Stimulated activated CD4-positive, alpha-beta T cell treated with anti-CD3 and anti-CD28 coated beads, Interleukin-4, amount 100 ng/mL, for 1 hour (primary cell): Measurements from ENCODE around the gene RER1.

Experiments used
- DNase-seq: peaks from one replicate; pipeline ENCODE4 v3.0.0-alpha.2; 2020

Gene RER1

GRCh38 chr1:2376931-2377672 is 14.5 kb upstream of the RER1 start:
- DNase-seq, result no peak

DNA sequence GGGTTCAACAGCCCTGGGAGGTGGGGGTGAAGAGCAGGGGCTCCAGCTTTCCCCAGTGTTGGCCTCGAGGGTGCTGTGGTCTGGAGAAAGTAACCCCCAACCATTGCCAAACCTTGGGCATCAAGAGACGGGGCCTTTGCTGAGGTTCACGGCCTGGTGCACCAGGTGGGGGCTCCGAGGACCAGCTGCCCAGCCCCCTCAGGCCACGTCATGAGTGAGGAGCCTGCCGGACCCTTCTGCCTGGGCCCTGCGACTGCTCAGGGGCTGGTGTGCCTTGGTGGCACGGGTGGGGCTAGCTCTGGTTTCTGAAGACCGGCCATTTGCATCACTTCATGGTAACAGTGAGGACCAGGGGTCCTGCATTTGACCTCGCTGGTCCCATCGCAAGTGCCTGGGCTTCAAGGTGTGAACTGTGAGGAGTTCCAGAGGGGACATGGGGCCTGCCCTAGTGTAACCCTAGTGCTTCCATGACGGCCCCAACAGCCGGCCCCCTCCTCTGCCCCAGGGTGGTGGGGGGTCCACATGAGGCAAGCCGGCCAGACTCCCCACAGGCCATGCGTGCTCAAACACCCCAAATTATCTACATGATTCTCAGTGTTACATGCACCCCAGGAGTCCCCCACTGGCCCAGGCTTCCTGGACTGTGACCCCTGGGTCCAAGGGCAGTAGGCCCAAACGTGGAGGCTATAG is 13.7 kb upstream of the RER1 start:
- DNase-seq, result no peak

DNA sequence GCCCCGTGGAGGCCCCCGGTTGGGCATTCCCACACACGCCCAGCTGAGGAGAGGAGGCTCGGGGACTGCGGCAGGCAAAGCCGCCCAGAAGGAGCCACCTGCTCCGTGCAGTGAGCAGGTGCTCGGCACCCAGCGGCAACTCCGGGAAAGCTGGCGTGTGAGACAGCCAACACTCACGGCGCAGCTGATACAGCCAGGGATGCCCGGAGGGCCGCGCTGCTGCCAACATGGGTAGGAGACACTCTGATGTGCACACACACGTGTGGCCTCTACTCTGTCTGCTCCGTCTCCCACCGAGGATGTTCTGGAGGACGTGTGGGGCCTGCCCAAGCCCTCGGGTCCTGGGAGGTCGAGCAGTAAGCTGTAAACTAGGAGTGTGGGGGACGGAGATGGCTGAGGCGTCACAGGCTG is 13.2 kb upstream of the RER1 start:
- DNase-seq, result no peak

- no peak for DNase-seq
These were observed 12.5 kb upstream of the RER1 start for GRCh38 chr1:2378956-2379732.

DNA sequence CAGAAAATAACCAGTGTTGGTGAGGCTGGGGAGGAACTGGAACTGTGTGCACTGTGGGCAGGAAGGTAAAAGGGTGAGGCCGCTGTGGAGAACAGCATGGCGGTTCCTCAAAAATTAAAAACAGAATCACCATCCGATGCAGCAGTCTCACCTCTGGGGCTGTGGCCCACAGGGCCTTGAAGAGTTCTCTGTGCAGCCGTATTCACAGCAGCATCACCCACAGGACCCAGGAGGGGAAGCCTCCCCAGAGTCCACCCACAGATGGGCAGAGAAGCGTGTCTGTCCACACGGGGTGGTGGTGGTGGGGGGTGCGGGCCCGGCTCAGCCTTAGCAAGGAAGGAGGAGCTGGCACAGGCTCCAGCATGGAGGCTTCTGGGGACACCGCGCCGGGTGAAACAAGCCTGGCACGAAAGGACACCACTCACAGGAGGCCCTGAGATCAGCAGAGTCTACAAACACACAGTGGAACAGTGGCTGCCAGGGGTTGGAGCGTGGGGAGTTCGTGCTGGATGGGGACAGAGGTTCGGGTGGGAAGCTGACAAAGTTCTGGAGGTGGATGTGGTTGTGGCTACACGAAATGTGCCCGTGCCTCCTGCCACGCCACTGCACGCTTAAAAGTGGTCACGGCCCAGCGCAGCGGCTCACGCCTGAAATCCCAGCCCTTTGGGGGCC is 11.8 kb upstream of the RER1 start:
- no peak for DNase-seq

DNA sequence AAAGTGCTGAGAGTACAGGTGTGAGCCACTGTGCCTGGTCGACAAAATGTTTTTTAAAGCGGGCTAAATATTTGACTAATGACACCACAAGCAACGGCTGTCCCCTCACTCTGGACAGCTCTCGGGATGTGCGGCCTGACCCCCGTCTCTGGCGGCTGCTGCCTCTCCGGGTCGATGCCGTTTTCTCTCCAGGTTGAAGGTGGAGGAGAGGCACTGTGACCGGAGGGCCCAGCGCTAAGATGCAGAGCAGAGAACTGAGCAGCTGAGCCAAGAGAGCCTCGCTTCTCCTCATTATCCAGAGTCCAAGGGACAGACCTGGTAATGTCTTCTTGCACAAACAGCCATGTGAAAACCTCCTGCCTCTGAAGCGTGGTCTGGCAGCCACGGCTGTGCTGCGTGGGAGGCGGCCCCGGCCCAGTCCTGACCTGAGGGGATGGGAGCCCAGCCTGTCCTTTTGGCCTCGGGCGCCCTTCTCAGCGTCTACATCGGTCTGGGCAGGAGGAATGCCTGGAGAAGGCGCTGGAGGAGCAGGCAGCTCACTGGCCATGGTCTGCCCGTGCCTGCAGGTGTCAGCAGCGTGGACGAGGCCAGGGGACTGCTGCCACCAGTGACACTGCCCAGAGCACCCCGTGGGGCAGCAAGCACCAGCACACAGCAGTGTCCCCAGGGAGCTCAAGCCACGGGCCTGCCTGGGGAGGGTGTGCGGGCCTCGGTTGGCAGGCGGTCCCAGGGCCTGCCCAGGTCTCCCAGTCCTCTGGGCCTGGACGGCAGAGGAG is 10.6 kb upstream of the RER1 start:
- DNase-seq, result no peak

GRCh38 chr1:2381741-2382620 is 9.7 kb upstream of the RER1 start:
- DNase-seq, result peak; percentile 80

- peak; percentile 35 for DNase-seq
These were observed 8.8 kb upstream of the RER1 start for GRCh38 chr1:2382621-2383361.

DNA sequence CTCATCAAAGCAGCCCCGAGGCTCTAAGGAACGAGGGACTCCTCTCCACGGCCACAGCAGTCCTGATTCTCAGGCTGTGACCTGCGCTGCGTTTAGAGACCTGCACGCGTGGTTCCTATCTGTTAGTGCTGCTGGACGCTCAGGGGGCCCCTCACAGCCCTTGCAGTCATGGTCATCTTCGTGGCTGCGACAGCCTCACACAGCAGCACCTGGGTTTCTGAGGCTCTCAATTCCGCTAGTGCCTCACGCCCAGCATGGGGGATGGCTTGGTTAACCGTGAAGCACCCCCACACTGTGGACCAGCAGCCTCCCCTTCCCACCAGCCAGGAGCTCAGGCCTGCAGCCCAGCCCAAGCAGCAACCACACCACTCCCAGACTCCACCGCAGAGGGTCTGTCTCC is 8.1 kb upstream of the RER1 start:
- DNase-seq, result no peak

- no peak for DNase-seq
These were observed 7.3 kb upstream of the RER1 start for GRCh38 chr1:2384130-2384860.

- no peak for DNase-seq
These were observed 6.6 kb upstream of the RER1 start for GRCh38 chr1:2384941-2385481.

- DNase-seq, result no peak
These were observed 5.9 kb upstream of the RER1 start for GRCh38 chr1:2385606-2386280.

- peak; percentile 1 for DNase-seq
These were observed 4.7 kb upstream of the RER1 start for GRCh38 chr1:2386636-2387611.

- no peak for DNase-seq
These were observed 3.4 kb upstream of the RER1 start for GRCh38 chr1:2388004-2388913.

GRCh38 chr1:2389644-2390043 is 2.0 kb upstream of the RER1 start:
- DNase-seq, result no peak

GRCh38 chr1:2391931-2392509 is 379 bp downstream of the RER1 start:
- no peak for DNase-seq
